Breast epithelium (tissue), 4 donors: ENCODE data around the gene KCNE4. TPM values are rescaled to one million over a fixed set of nuclear protein-coding genes. Genes with fewer than 3 reads are reported as not detected.

Experiments used
- DNase-seq, 2 donors: peaks; one replicate each; pipeline ENCODE4 v3.0.0-alpha.2; 2019; ENCODE audit warnings: low spot score in 2 of 2
- H3K27ac ChIP-seq, 2 donors: fragments of 200-600 bp; sonication (generic) in 1 of 2; one replicate each; pipeline ENCODE4 v1.5.1; 2016 to 2019; ENCODE audit warnings: mild to moderate bottlenecking in 1 of 2
- H3K27me3 ChIP-seq, 2 donors: fragments of 200-600 bp; sonication (generic) in 1 of 2; one replicate each; pipeline versions ENCODE4 v1.5.1 to v1.6.0; 2017 to 2019; ENCODE audit warnings: control low read depth in 1 of 2, mild to moderate bottlenecking in 1 of 2
- H3K36me3 ChIP-seq: fragments of 200-600 bp; one replicate; pipeline ENCODE4 v1.5.1; 2019
- H3K4me1 ChIP-seq, 2 donors: fragments of 200-600 bp; sonication (generic); one replicate each; pipeline ENCODE4 v1.5.1; 2016 to 2019; ENCODE audit warnings: control low read depth in 1 of 2
- H3K4me3 ChIP-seq, 3 donors: fragments of 200-600 bp; sonication (generic); 1 replicate in 2 of 3; 2 replicates in 1 of 3; pipeline ENCODE4 v1.5.1; 2016 to 2019; ENCODE audit warnings: mild to moderate bottlenecking in 3 of 3, moderate library complexity in 2 of 3
- H3K9me3 ChIP-seq, 2 donors: fragments of 200-600 bp; sonication (generic) in 1 of 2; one replicate each; pipeline ENCODE4 v1.5.1; 2016 to 2019; ENCODE audit warnings: control low read depth in 1 of 2
- POLR2A ChIP-seq: fragments of 450-650 bp; IDR thresholded peaks from one replicate; pipeline ENCODE4 v1.6.1; 2016; ENCODE audit warnings: antibody characterized with exemption, mild to moderate bottlenecking, moderate library complexity
- POLR2AphosphoS5 ChIP-seq, 3 donors: sonication (generic); formaldehyde crosslinking; IDR thresholded peaks; one replicate each; pipeline ENCODE4 v1.6.1; 2017; ENCODE audit warnings: antibody characterized with exemption in 3 of 3
- intact Hi-C: fragments of 100-400 bp; cut with DNase I; formaldehyde crosslinking; loops from one replicate; pipeline ENCODE4 v1.15.1; 2023; ENCODE audit warnings: low total_unique reads
- total RNA-seq, 3 donors: library from RNA; depleted of rRNA; stranded (reverse); fragments of >200 nt; gene quantifications; one replicate each; pipeline ENCODE4 v1.1.0, GENCODE V29; 2016
- TF ChIP-seq, protein P1 (sequence below), 3 donors: fragments of 450-650 bp; IDR thresholded peaks; one replicate each; pipeline ENCODE4 v1.5.1; 2016 to 2017; ENCODE audit warnings: antibody characterized with exemption in 3 of 3, mild to moderate bottlenecking in 3 of 3, moderate library complexity in 3 of 3

Gene KCNE4
- total RNA-seq, 3 donors from 2014 or later, result 5.0 to 26.2 (median 9.3) TPM

DNA sequence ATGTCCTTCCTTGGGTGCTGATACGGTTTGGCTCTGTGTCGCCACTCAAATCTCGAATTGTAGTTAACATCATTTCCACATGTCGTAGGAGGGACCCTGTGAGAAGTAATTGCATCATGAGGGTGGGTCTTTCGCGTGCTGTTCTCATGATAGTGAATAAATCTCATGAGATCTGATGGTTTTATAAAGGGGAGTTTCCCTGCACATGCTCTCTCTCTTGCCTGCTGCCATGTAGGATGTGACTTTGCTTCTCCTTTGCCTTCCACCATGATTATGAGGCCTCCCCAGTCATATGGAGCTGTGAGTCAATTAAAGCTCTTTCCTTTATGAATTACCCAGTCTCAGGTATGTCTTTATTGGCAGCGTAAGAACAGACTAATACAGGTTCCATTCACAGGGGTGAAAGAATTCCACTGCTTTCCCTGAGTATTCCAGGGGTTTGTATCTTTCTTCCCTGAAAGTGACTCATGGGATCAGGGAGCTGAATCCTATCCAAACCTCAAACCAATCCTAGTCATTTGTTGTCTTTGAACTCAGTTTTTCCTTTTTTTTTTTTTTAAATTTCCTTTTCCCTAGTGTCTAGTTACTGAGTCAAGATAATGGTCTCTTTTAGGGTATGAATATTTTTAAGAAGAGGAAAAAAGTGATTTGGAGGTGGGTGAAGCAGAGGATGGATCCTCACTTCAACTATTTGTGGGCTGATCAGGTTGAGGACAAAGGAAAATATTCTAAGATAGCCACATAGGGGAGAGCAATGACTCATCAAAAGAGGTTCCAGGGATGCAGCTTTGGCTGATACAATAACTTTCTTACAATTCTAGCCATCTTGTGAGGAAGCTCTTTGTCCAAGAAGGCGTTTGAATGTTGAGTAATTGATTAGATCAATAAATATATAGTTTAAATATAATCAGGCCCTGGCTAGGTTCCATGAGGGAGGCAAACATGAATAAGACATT, 19.5 kb upstream of the KCNE4 start:
- H3K9me3 ChIP-seq, result no peaks in the 10 kb centered on the region
- no peaks in the 10 kb centered on the region for H3K4me1 ChIP-seq
- no peak overlapping the region for H3K27ac ChIP-seq
- TF ChIP-seq POLR2A (no peak), POLR2AphosphoS5 (IDR thresholded peaks at IDR 0.05) (no peak)
- TF ChIP-seq, protein P1, sequence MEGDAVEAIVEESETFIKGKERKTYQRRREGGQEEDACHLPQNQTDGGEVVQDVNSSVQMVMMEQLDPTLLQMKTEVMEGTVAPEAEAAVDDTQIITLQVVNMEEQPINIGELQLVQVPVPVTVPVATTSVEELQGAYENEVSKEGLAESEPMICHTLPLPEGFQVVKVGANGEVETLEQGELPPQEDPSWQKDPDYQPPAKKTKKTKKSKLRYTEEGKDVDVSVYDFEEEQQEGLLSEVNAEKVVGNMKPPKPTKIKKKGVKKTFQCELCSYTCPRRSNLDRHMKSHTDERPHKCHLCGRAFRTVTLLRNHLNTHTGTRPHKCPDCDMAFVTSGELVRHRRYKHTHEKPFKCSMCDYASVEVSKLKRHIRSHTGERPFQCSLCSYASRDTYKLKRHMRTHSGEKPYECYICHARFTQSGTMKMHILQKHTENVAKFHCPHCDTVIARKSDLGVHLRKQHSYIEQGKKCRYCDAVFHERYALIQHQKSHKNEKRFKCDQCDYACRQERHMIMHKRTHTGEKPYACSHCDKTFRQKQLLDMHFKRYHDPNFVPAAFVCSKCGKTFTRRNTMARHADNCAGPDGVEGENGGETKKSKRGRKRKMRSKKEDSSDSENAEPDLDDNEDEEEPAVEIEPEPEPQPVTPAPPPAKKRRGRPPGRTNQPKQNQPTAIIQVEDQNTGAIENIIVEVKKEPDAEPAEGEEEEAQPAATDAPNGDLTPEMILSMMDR (IDR thresholded peaks at IDR 0.05), result no peak
- H3K4me3 ChIP-seq, result no peak overlapping the region
- no peak for DNase-seq
- H3K36me3 ChIP-seq, result no peaks in the 10 kb centered on the region
- H3K27me3 ChIP-seq, result no peaks in the 10 kb centered on the region
- intact Hi-C loops, result no loop called here

DNA sequence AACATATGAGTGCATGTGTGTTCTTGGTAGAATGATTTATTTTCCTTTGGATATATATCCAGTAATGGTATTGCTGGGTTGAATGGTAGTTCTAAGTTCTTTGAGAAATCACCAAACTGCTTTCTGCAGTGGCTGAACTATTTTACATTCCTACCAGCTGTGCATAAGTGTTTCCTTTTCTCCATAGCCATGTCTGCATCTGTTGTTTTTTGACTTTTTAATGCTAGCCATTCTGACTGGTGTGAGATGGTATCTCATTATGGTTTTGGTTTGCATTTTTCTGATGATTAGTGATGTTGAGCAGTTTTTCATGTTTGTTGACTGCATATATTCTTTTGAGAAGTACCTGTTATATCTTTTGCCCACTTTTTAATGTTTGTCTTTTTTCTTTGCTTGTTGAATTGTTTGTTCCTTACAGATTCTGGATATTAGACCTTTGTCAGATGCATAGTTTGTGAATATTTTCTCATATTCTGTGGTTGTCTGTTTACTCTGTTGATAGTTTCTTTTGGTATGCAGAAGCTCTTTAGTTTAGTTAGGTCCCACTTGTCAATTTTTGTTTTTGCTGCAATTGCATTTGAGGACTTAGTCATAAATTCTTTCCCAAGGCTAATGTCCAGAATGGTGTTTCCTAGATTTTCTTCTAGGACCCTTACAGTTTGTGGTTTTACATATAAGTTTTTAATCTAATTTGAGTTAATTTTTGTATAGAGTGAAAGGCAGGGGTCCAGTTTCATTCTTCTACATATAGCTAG, 17.6 kb upstream of the KCNE4 start:
- Histone ChIP-seq H3K27ac (no peak overlapping the region), H3K4me1 (no peaks in the 10 kb centered on the region), H3K27me3 (no peaks in the 10 kb centered on the region), H3K9me3 (no peaks in the 10 kb centered on the region), H3K36me3 (no peaks in the 10 kb centered on the region), H3K4me3 (no peak overlapping the region)
- no peak for DNase-seq
- intact Hi-C loops, result no loop called here
- TF ChIP-seq POLR2A (no peak), POLR2AphosphoS5 (IDR thresholded peaks at IDR 0.05) (no peak)
- TF ChIP-seq, protein P1 (IDR thresholded peaks at IDR 0.05), result no peak

DNA sequence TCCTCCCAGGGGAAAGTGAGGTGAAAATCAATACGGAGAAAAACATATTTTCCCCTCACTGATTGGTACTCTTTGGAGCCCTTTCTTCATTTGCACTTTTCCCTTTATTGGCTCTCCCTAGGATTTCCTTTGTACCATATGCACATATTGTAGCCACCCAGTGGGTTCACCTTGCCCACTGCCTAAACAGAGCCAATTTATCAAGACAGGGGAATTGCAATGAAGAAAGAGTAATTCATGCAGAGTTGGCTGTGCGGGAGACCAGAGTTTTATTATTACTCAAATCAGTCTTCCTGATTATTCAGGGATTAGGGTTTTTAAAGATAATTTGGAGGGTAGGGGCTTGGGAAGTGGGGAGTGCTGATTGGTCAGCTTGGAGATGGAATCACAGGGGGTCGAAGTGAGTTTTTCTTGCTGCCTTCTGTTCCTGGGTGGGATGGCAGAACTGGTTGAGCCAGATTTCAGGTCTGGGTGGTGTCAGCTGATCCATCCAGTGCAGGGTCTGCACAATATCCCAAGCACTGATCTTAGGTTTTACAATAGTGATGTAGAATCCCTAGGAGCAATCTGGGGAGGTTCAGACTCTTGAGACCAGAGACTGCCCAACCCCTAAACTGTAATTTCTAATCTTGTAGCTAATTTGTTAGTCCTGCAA, 15.1 kb upstream of the KCNE4 start:
- Histone ChIP-seq H3K27ac (no peak overlapping the region), H3K36me3 (no peaks in the 10 kb centered on the region), H3K4me1 (no peaks in the 10 kb centered on the region), H3K27me3 (no peaks in the 10 kb centered on the region), H3K4me3 (no peak overlapping the region), H3K9me3 (no peaks in the 10 kb centered on the region)
- intact Hi-C loops, result no loop called here
- TF ChIP-seq POLR2A (no peak), POLR2AphosphoS5 (IDR thresholded peaks at IDR 0.05) (no peak)
- TF ChIP-seq, protein P1 (IDR thresholded peaks at IDR 0.05), result no peak
- DNase-seq, result no peak

DNA sequence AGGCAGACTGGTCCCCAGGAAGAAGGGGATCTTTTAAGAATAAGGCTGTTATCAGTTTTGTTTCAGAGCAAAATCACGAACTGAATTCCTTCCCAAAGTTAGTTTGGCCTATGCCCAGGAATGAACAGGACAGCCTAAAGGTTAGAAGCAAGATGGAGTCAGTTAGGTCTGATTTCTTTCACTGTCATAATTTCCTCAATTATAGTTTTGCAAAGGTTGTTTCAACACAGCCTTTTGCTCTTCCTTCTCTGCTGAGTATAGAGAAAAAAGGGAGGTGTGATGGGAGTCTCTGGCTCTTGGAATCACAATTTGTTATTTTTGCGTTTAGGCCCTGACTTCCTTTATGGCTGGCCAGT, 14.6 kb upstream of the KCNE4 start:
- TF ChIP-seq POLR2AphosphoS5 (IDR thresholded peaks at IDR 0.05) (no peak), POLR2A (no peak)
- TF ChIP-seq, protein P1 (IDR thresholded peaks at IDR 0.05), result no peak
- no peak for DNase-seq
- Histone ChIP-seq H3K27me3 (no peaks in the 10 kb centered on the region), H3K4me3 (no peak overlapping the region), H3K4me1 (no peaks in the 10 kb centered on the region), H3K36me3 (no peaks in the 10 kb centered on the region), H3K27ac (no peak overlapping the region), H3K9me3 (no peaks in the 10 kb centered on the region)
- intact Hi-C loops, result no loop called here
